Left renal cortex interstitium (tissue), 4 donors: ENCODE data around the gene LGALS3BP. TPM values are rescaled to one million over a fixed set of nuclear protein-coding genes. Genes with fewer than 3 reads are reported as not detected.

ENCODE experiments used
- DNase-seq, 4 donors: peaks; one replicate each; pipeline ENCODE4 v3.0.0-alpha.2; 2013; ENCODE audit warnings: low read depth in 4 of 4, low spot score in 2 of 4, missing footprints in 1 of 4
- polyA plus RNA-seq, 4 donors: library from polyadenylated mRNA; unstranded; fragments of 120-200 nt; gene quantifications; one replicate each; pipeline ENCODE4 v1.2.1, GENCODE V29; 2013; ENCODE audit not compliant: insufficient read length in 4 of 4

Gene LGALS3BP
- polyA plus RNA-seq, 4 donors: 116 to 170 (median 125) TPM

DNA sequence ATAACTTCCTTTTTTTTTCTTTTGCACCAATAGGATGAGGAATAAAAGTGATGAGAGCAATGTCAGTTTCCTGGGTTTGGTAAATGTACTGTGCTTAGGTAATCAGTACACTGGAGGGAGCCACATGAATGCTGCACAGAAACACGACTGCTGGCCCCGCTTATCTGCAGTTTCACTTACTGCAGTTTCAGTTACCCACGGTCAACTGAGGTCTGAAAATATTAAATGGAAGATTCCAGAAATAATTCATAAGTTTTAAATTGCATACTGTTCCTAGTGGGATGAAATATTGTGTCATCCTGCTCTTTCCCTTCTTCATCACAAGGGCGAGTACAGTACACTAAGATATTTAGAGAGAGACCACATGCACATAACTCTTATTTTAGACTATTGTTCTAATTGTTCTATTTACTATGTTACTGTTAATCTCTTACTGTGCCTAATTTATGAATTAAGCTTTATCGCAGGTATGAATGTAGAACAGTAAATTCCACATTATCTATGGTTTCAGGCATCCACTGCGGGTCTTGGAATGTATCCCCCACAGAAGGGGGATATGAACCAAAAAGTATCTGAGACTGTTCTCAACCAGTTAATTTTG is 6.4 kb upstream of the LGALS3BP start:
- no peak for DNase-seq

GRCh38 chr17:78985395-78985794 is 5.7 kb upstream of the LGALS3BP start:
- DNase-seq: no peak

- DNase-seq: no peak
Measured at GRCh38 chr17:78981010-78981888, 1.5 kb upstream of the LGALS3BP start.

GRCh38 chr17:78980624-78980972 is 875 bp upstream of the LGALS3BP start:
- no peak for DNase-seq

- no peak for DNase-seq
Measured at GRCh38 chr17:78977997-78978973, 1.4 kb downstream of the LGALS3BP start.

GRCh38 chr17:78977681-78977943 is 2.1 kb downstream of the LGALS3BP start:
- no peak for DNase-seq

DNA sequence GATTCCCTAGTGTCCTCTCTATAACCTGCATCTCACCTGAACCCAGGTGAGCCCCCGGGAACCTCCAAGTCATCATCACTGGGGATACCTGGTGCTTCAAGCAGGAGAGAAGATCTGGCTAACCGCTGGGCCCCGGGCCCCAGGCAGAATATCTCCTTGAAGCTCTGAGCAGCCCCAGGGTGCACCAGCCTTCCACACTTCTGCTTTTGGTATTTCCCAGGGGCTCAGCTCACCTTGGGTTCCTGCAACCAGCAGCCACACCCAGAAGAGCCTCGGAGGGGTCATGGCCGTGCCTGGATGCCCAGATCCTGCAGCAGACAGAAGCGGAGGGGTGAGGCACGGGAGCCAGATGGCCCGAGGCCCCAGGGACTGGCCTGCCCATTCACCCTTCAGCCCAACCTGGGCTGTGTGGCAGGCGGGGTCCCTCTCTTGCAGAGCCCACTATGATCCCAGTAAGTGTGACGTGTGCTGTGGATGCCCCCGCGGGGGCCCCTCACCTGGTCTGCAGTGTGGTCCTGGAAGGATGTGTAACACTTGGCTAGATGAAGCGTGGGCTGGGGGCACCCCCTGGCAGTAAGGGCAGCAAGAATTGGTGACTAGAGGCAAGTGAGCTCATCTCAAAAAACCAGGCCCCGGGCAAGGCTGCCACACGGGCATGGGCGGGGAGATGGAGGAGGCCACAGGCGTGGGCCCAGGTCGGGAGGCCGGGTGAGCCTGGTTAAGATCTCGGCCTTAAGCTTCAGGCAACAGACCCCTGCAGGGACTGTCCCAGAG is 2.6 kb downstream of the LGALS3BP start:
- no peak for DNase-seq

DNA sequence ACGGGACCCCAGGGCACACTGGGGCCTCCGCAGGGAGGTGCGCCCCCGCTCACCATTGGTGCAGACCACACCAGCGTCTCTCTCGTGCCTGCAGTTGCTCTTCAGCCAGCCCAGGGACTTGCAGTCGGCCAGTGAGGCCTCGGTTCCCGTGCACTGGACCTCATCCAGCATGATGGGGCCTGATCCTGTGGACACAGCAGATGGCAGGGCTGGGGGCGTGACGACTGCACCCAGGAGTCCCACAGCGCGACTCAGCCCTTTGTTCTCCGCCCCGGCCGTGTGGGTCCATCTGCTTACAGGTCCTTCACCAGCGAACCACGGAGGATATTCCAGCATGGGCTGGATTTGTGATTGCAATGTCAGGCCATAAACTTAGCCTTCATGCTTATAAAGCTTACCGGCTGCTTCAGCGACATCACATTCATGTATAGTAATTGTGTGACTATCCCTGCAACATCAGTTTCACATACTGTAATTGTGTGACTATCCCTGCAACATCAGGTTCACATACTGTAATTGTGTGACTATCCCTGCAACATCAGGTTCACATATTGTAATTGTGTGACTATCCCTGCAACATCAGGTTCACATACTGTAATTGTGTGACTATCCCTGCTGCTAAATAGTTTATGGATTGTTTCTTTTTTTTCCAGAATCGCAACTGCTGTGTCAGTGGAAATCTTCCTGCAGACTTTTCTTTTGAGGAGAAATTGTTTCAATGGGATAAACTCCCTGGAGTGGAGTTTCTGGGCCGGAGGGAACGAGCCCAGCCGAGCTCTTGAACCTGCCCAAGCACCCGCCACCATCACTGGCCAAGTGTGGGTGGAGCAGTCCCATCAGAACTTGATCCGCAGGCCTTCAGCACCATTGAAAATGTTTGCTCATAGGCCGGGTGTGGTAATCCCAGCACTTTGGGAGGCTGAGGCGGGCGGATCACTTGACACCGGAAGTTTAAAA is 4.8 kb downstream of the LGALS3BP start:
- no peak for DNase-seq

DNA sequence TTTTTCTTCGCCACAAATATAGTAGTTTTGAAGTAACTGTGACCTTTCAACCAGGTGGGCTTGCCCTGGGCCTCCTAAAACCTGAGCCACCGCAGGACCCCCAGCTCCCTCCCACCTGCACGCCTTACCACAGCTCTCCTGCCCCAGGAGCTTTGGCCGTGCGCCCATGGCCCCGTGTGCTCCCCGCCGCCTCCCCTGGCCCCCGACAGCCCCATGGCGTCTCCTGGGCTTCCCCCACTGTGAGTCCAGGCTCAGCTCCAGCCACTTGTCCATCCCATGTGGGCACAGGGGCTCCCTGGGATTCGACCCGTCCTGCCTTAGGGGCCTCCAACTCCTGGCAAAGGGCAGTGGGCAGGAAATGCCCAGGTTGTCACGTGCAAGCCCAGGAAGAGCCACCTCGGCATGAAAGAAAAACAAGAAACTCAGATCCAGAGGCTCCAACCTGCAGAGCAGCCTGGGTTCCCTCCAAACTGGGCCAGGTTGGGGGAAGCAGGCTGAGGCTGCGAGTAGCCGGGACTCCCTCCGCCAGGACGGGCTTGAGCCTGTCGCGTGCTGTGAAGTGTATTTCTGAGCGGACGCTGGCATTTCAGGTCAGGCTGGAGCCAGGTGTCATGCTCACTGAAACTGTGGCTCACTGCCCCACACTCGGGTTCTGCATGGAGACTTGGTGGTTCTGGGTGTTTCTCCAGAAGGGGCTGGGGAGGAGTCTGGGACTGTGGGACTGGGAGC is 5.8 kb downstream of the LGALS3BP start:
- no peak for DNase-seq

DNA sequence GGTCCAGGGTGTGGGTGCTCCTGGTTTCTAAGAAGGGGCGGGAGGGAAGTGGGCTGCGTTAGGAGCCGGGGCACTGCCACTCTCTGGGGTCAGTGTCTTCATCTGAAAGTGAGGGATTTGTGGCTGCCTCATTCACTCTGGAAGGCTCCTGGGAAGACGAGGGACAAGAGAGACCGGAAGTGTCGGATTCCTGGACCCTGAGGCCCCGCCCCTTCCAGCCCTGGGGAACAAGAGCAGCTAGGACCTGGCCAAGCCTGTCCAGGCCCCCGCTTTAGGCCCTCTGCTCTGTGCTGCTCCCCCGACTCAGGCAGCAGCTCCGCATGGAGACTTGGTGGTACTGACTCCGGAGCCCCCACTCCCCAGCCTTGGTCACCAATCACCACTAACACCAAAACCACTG is 6.5 kb downstream of the LGALS3BP start:
- no peak for DNase-seq

DNA sequence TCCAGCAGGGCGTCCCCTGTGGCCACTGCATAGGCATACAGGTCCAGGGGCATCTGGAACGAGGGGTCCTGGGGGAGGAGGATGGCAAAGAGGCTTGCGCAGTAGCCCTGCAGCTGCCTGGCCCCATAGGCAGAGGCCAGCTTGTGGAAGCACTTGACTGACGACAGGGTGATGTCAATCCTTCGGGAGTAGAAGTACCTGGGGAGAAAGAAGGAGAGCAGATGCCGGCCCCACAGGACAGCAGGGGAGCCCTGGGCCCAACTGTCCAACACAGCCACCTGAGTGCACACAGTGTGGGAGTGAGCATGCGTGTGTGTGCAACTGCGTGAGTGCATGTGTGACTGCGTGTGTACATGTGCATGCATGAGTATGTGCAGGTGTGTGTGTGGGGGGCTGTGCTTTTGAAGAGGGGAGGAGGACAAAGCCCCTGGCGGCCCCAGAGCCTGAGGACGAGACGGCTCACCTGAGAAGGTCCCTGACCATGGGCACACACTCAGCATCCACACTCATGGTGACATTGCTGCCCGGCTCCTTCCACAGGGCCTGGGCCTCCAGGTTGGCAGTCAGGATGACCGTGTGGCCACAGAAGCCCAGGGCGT is 7.1 kb downstream of the LGALS3BP start:
- no peak for DNase-seq

- no peak for DNase-seq
Measured at GRCh38 chr17:78971756-78972506, 7.8 kb downstream of the LGALS3BP start.

DNA sequence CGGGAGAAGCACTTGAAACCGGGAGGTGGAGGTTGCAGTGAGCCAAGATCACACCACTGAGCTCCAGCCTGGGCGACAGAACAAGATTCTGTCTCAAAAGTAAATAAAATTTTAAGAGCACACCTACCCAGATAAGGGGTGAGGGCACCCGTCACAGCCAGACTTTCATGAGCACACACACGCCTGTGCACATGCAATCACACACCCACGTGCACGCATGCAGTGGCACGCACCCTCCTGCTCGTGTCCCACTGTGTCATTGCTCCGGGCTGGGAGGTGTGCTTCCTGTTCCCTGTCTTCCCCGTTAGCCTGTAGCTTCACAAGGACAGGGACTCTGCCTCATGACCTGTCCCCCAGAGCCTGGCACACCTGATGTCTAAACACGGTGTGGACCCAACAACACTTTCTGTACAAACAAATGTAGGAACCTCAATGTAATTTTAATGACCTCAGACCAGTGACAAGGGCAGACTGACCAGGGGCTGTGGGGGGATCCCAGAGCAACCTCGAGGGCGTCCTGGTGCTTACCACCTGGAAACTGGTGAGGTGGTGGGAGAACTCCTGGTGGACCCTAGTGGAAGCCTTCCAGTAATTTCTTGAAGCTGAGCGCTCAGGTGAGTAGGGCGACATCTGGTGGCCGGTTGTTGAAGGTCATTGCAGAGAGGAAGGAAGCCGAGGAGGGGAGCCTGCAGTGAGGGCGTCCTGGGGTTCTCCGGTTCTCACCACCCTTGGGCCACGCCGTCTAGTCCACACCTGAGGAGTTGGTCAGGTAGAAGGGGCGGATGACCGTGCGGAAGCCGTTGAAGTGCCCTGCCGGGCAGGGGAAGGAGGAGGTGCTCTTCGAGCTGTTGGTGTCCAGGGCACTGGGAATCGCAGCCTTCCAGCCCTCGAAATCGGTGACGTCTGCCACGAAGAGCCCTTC is 8.6 kb downstream of the LGALS3BP start:
- peak in 2 of 4 donors; percentile 77 to 84 for DNase-seq

DNA sequence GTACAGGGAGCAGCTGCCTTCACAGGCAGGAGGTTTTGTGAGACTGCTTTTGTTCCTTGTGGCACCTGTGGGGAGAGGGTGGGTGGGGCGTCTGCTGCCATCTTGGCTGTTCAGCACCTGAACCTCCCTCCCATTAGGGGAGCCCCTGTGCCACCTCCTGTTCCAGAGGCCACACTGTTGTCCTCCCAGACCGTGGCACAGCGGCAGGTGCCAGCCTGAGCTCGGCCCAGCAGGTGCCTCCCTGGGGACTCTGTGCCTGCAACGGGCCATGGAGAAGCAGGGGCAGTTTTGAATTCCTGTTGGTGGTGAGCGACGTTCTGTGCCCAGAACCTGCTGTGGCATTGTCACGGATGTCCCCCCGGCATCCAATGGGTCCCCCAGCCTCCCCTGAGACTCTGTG is 9.9 kb downstream of the LGALS3BP start:
- no peak for DNase-seq

DNA sequence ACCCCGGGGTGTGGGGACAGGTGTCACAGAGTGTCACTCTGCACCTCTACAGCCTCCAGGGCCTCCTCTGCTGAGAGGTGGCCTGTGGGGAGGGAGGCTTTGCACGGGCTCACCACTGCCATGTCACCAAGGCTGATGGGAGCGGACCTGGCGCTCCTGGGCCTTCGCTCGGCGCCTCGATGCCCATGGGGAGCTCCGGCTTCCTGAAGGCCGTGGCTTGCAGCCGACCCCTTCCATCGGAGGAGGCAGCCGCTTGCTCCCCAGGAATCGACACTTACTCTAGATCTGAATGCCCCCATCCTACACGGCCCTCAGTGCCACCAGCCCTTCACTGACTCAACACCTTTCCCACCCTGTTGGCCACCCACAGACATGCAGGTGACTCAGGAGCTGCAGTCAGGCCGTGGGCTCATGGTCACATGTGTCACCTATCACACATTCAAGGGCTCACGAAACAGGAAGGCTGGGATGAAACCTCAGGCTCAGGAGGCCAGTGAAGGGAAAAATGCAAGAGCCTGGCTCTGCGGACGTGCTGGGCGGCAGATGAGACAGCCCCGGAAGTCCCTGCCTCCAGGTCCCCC is 11.9 kb downstream of the LGALS3BP start:
- DNase-seq: no peak

DNA sequence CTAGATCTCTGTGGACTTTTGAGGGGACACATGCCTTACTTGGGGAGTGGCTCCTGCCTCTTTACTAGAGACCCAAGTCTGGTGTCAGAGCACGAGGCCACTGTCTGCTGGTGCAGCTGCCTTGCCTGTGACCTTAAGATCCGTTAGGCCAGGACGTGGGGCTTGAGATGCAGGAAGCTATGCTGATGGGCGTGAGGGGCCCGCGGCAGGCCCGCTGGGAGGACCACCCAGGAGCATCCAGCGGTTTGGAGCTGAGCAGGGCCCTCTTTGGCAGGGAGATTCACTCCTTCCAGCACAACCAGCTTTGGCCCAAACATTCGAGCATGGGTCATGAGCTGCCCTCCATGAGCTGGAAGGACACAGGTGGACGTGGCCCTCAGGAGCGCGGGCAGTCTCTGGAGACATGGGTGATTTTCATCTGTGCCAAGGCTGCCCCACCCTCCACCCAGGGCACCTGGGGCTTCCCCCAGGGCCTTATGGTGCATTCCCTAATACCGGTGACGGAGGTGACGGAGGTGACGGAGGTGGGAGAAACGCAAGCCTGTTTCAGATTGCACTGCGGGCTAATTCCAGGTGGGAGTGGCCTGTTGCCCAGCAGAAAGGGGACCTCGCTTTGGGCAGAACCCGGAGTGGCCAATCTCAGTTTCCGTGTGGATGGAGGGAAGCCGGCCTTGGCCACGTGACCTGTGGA is 12.7 kb downstream of the LGALS3BP start:
- no peak for DNase-seq
